Ishikawa (cell line): Measurements from ENCODE around the gene PYCARD.

Experiments
- CEBPB ChIP-seq: IDR thresholded peaks from 2 replicates; pipeline ENCODE4 v1.6.1; 2012
- CREB1 ChIP-seq: IDR thresholded peaks from 2 replicates; pipeline ENCODE4 v1.6.1; 2012; ENCODE audit warnings: low read depth
- EGR1 ChIP-seq: IDR thresholded peaks from 2 replicates; pipeline ENCODE4 v1.6.1; 2012
- EP300 ChIP-seq: IDR thresholded peaks from 2 replicates; pipeline ENCODE4 v1.6.1; 2012; ENCODE audit warnings: borderline replicate concordance
- FOXM1 ChIP-seq: IDR thresholded peaks from 2 replicates; pipeline ENCODE4 v1.6.1; 2012; ENCODE audit warnings: low read depth, borderline replicate concordance
- NFIC ChIP-seq: IDR thresholded peaks from 2 replicates; pipeline ENCODE4 v1.6.1; 2012
- RAD21 ChIP-seq: IDR thresholded peaks from 2 replicates; pipeline ENCODE4 v1.6.1; 2012; ENCODE audit warnings: low read depth
- TAF1 ChIP-seq: IDR thresholded peaks from 2 replicates; pipeline ENCODE4 v1.6.1; 2012; ENCODE audit warnings: low read depth, mild to moderate bottlenecking
- TCF12 ChIP-seq: IDR thresholded peaks from 2 replicates; pipeline ENCODE4 v1.6.1; 2012; ENCODE audit warnings: low read depth
- TF ChIP-seq, protein P1 (sequence below): IDR thresholded peaks from 2 replicates; pipeline ENCODE4 v1.6.1; 2012; ENCODE audit warnings: low read depth, mild to moderate bottlenecking

DNA sequence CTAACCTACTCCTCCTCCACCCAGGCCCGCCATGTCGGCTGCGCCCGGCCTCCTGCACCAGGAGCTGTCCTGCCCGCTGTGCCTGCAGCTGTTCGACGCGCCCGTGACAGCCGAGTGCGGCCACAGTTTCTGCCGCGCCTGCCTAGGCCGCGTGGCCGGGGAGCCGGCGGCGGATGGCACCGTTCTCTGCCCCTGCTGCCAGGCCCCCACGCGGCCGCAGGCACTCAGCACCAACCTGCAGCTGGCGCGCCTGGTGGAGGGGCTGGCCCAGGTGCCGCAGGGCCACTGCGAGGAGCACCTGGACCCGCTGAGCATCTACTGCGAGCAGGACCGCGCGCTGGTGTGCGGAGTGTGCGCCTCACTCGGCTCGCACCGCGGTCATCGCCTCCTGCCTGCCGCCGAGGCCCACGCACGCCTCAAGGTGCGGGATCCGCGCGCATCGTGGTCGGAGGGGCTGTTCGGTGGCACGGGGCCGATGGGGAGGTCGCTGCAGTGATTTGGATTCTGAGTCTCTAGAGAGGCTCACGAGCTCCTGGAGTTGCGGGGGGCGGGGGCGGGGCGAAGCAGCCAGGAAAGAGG is 12.2 kb upstream of the PYCARD start:
- TF ChIP-seq NFIC (no peak), EGR1 (no peak), TAF1 (no peak), RAD21 (no peak), EP300 (no peak), TCF12 (no peak), CREB1 (no peak), FOXM1 (no peak), CEBPB (no peak)
- TF ChIP-seq, protein P1, sequence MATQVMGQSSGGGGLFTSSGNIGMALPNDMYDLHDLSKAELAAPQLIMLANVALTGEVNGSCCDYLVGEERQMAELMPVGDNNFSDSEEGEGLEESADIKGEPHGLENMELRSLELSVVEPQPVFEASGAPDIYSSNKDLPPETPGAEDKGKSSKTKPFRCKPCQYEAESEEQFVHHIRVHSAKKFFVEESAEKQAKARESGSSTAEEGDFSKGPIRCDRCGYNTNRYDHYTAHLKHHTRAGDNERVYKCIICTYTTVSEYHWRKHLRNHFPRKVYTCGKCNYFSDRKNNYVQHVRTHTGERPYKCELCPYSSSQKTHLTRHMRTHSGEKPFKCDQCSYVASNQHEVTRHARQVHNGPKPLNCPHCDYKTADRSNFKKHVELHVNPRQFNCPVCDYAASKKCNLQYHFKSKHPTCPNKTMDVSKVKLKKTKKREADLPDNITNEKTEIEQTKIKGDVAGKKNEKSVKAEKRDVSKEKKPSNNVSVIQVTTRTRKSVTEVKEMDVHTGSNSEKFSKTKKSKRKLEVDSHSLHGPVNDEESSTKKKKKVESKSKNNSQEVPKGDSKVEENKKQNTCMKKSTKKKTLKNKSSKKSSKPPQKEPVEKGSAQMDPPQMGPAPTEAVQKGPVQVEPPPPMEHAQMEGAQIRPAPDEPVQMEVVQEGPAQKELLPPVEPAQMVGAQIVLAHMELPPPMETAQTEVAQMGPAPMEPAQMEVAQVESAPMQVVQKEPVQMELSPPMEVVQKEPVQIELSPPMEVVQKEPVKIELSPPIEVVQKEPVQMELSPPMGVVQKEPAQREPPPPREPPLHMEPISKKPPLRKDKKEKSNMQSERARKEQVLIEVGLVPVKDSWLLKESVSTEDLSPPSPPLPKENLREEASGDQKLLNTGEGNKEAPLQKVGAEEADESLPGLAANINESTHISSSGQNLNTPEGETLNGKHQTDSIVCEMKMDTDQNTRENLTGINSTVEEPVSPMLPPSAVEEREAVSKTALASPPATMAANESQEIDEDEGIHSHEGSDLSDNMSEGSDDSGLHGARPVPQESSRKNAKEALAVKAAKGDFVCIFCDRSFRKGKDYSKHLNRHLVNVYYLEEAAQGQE: no peak
